OCI-LY3 (cell line): ENCODE results near the gene ZSCAN5B.
"Not testable (repeated sequence)": the region's sequence is repeated elsewhere in the genome, so short reads cannot be mapped to it uniquely, and the experiment has no call there.

Experiments
- CTCF ChIP-seq: fragments of 200-600, 300-600 bp; sonication (generic); IDR thresholded peaks from 2 replicates; pipeline ENCODE4 v1.5.1; 2014; ENCODE audit warnings: antibody characterized with exemption, low read length, low read depth
- EZH2phosphoT487 ChIP-seq: fragments of 200-600 bp; shearing (Covaris generic); IDR thresholded peaks from 2 replicates; pipeline ENCODE4 v1.6.1; 2018; ENCODE audit warnings: antibody characterized with exemption, mixed run types, low read depth

GRCh38 chr19:56207581-56207980 is 10.0 kb upstream of the ZSCAN5B start:
- TF ChIP-seq CTCF, EZH2phosphoT487: not testable (repeated sequence)
